Islet of Langerhans (tissue), 1 donor: ENCODE measurements around the gene COASY.

Source experiments
- FAIRE-seq: peaks from one replicate; lab custom pipeline; 2011; peaks lifted over from hg19 to GRCh38; lab: Jason Lieb, UNC

The COASY gene

DNA sequence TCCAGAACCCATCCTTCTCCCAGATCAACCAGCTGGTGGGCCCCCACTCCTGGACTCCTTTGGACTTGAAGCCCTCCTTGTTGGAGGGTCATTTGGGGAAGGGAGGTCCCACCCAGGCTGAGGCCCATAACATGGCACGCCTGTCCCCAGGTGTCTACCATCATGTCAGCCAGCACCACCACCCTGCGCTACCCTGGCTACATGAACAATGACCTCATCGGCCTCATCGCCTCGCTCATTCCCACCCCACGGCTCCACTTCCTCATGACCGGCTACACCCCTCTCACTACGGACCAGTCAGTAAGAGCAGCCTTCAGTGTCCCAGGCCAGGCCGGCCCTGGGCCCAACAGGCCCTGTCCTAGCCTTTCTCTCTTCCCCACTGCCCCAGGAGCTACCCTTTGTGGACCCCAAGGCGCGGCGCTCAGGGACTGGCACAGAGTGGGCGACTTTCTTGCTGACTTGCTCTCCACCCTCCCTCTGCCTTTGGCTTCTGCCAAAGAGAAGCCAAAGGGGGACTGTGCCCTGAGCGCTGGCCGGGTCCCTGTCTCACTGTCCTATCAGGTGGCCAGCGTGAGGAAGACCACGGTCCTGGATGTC, 51.8 kb downstream of the COASY start:
- no peak for FAIRE-seq
